ENCODE data around the gene QRICH1. TPM values are rescaled to one million over a fixed set of nuclear protein-coding genes. Genes with fewer than 3 reads are reported as not detected.

QRICH1 gene
- total and polyA plus RNA-seq, 10 of the 15 experiments (the other 5 are each of a cell fraction or from before 2014, with no cell fraction given): 22.2 to 116 (median 81.4) TPM

DNA sequence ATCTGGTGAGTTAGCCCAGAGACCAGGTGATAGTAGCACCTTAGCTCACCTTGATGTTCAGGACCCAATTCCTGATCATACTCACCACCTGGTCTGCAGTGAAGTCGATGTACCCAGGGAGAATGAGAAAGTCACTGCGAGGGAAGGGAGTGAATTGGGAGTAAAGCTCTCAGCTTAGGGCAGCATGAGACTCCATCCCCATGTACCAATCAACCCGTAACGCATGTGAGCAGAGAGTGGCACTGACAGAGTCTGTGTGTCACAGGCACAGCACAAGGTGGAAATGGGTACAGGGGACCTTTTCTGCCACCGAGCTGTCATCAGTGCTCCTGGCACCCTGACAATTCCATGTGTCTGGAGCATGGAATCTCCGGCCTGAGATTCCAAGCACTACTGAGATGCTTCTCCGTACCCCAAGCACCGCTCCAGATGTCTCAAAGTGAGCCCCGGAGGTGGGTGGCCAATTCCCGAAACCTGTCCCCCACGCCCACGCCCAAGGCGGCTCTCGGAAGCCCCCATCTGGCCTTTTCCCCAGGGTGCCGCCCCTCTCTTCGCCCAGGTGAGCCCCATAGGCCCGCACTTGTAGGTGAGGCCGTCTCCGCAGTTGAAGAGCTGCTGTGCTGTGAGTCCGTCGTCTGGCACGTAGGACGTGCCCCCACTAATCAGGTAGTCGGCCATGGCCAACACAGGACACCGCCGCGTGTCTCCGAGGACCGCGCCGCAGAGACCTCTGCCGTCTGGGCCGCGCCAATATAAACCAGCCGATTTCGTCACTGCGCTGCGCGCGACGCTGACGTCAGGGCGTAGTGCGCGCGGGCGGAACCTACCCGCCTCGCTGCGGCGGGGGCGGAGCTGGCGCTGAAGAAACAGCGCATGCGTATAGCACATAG, 65.0 kb downstream of the QRICH1 start, which contains the start of gene IMPDH2 (continued):
- TF ChIP-seq, protein P1, sequence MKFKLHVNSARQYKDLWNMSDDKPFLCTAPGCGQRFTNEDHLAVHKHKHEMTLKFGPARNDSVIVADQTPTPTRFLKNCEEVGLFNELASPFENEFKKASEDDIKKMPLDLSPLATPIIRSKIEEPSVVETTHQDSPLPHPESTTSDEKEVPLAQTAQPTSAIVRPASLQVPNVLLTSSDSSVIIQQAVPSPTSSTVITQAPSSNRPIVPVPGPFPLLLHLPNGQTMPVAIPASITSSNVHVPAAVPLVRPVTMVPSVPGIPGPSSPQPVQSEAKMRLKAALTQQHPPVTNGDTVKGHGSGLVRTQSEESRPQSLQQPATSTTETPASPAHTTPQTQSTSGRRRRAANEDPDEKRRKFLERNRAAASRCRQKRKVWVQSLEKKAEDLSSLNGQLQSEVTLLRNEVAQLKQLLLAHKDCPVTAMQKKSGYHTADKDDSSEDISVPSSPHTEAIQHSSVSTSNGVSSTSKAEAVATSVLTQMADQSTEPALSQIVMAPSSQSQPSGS (IDR thresholded peaks at IDR 0.05; ENCODE audit: low read length): no peak
- TF ChIP-seq NFYB (IDR thresholded peaks at IDR 0.05; ENCODE audit: insufficient read depth, low read depth, low read length): no peak
- TF ChIP-seq NR2C2 (IDR thresholded peaks at IDR 0.05; ENCODE audit: borderline replicate concordance, control insufficient read depth, insufficient read length, low read depth): no peak
- TF ChIP-seq, protein P2, sequence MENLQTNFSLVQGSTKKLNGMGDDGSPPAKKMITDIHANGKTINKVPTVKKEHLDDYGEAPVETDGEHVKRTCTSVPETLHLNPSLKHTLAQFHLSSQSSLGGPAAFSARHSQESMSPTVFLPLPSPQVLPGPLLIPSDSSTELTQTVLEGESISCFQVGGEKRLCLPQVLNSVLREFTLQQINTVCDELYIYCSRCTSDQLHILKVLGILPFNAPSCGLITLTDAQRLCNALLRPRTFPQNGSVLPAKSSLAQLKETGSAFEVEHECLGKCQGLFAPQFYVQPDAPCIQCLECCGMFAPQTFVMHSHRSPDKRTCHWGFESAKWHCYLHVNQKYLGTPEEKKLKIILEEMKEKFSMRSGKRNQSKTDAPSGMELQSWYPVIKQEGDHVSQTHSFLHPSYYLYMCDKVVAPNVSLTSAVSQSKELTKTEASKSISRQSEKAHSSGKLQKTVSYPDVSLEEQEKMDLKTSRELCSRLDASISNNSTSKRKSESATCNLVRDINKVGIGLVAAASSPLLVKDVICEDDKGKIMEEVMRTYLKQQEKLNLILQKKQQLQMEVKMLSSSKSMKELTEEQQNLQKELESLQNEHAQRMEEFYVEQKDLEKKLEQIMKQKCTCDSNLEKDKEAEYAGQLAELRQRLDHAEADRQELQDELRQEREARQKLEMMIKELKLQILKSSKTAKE (IDR thresholded peaks at IDR 0.05; ENCODE audit: low read depth, poor library complexity, severe bottlenecking): no peak
- peak; percentile 17; the same call in 1 of the 2 replicates for TF ChIP-seq TBL1XR1 (IDR thresholded peaks at IDR 0.05; ENCODE audit: low read depth, low read length)
- TF ChIP-seq SUPT20H (IDR thresholded peaks at IDR 0.05; ENCODE audit: borderline replicate concordance, control insufficient read depth, low read depth, low read length): no peak
- TF ChIP-seq ASH2L (IDR thresholded peaks at IDR 0.05; ENCODE audit: borderline replicate concordance, low read depth): no peak
- no peak for TF ChIP-seq SRF (IDR thresholded peaks at IDR 0.05; ENCODE audit: low read depth in 2 of 2, low read length in 2 of 2)
- peak; percentile 90 for TF ChIP-seq HDAC6 (IDR thresholded peaks at IDR 0.05; ENCODE audit: unreplicated experiment)
- TF ChIP-seq ZNF622 (IDR thresholded peaks at IDR 0.05): no peak
- no peak for TF ChIP-seq TCF7 (IDR thresholded peaks at IDR 0.05; ENCODE audit: borderline replicate concordance)
- TF ChIP-seq, protein P3, sequence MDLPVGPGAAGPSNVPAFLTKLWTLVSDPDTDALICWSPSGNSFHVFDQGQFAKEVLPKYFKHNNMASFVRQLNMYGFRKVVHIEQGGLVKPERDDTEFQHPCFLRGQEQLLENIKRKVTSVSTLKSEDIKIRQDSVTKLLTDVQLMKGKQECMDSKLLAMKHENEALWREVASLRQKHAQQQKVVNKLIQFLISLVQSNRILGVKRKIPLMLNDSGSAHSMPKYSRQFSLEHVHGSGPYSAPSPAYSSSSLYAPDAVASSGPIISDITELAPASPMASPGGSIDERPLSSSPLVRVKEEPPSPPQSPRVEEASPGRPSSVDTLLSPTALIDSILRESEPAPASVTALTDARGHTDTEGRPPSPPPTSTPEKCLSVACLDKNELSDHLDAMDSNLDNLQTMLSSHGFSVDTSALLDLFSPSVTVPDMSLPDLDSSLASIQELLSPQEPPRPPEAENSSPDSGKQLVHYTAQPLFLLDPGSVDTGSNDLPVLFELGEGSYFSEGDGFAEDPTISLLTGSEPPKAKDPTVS (IDR thresholded peaks at IDR 0.05; ENCODE audit: low read depth, low read length): no peak
- no peak for TF ChIP-seq SREBF2 (IDR thresholded peaks at IDR 0.05; ENCODE audit: low read length)
- TF ChIP-seq, protein P4, sequence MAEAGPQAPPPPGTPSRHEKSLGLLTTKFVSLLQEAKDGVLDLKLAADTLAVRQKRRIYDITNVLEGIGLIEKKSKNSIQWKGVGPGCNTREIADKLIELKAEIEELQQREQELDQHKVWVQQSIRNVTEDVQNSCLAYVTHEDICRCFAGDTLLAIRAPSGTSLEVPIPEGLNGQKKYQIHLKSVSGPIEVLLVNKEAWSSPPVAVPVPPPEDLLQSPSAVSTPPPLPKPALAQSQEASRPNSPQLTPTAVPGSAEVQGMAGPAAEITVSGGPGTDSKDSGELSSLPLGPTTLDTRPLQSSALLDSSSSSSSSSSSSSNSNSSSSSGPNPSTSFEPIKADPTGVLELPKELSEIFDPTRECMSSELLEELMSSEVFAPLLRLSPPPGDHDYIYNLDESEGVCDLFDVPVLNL (IDR thresholded peaks at IDR 0.05; ENCODE audit: low read depth, low read length): peak; percentile 47; the same call in 1 of the 2 replicates
- 0 out of 2 replicates have a peak, but pooled peaks have one; percentile 27 for TF ChIP-seq RCOR1 (conservative IDR thresholded peaks at IDR 0.05; ENCODE audit: low read depth, low read length)
- TF ChIP-seq, protein P5, sequence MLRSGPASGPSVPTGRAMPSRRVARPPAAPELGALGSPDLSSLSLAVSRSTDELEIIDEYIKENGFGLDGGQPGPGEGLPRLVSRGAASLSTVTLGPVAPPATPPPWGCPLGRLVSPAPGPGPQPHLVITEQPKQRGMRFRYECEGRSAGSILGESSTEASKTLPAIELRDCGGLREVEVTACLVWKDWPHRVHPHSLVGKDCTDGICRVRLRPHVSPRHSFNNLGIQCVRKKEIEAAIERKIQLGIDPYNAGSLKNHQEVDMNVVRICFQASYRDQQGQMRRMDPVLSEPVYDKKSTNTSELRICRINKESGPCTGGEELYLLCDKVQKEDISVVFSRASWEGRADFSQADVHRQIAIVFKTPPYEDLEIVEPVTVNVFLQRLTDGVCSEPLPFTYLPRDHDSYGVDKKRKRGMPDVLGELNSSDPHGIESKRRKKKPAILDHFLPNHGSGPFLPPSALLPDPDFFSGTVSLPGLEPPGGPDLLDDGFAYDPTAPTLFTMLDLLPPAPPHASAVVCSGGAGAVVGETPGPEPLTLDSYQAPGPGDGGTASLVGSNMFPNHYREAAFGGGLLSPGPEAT (IDR thresholded peaks at IDR 0.05; ENCODE audit: low read depth): peak; percentile 32; the same call in 1 of the 2 replicates
- no peak for TF ChIP-seq BRCA1 (IDR thresholded peaks at IDR 0.05; ENCODE audit: low read depth, low read length)
- no peak for TF ChIP-seq IRF4 (IDR thresholded peaks at IDR 0.05; ENCODE audit: low read depth, low read length)
- no peak for TF ChIP-seq STAT3 (IDR thresholded peaks at IDR 0.05; ENCODE audit: low read depth, low read length)
- no peak for TF ChIP-seq KDM1A (IDR thresholded peaks at IDR 0.05; ENCODE audit: borderline replicate concordance)
